GM12801 (cell line): ENCODE results near the gene PHACTR3.

Experiments used
- TF ChIP-seq, protein P1 (sequence below): IDR thresholded peaks from one replicate; pipeline ENCODE4 v1.5.1; 2011; ENCODE audit warnings: control low read depth; ENCODE audit not compliant: insufficient read length; ENCODE audit errors: extremely low read depth

The PHACTR3 gene

GRCh38 chr20:59661153-59661552 lies 56.8 kb downstream of the PHACTR3 start:
- TF ChIP-seq, protein P1, sequence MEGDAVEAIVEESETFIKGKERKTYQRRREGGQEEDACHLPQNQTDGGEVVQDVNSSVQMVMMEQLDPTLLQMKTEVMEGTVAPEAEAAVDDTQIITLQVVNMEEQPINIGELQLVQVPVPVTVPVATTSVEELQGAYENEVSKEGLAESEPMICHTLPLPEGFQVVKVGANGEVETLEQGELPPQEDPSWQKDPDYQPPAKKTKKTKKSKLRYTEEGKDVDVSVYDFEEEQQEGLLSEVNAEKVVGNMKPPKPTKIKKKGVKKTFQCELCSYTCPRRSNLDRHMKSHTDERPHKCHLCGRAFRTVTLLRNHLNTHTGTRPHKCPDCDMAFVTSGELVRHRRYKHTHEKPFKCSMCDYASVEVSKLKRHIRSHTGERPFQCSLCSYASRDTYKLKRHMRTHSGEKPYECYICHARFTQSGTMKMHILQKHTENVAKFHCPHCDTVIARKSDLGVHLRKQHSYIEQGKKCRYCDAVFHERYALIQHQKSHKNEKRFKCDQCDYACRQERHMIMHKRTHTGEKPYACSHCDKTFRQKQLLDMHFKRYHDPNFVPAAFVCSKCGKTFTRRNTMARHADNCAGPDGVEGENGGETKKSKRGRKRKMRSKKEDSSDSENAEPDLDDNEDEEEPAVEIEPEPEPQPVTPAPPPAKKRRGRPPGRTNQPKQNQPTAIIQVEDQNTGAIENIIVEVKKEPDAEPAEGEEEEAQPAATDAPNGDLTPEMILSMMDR: no peak

DNA sequence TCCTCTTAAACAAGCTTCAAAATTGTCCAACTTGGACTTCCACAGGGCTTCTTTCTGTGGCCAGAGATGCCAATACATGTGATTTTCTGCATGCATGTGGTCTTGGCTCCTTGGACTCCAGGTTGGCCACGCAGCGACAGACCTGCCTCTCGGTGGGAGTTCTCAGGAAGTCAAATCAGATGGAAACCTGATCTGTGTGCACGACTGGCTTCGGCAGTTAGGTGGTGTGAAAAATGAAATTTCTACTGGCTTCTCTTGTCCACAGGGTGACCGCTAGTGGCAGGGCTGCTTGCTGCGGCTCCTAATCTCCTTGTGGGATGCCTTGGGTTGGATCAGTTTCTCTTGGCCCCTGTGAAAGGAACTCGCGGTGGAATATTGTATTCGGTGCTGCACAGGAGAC lies 57.3 kb downstream of the PHACTR3 start:
- TF ChIP-seq, protein P1: no peak

- TF ChIP-seq, protein P1: no peak
Observed at GRCh38 chr20:59662161-59662560, 57.8 kb downstream of the PHACTR3 start.

DNA sequence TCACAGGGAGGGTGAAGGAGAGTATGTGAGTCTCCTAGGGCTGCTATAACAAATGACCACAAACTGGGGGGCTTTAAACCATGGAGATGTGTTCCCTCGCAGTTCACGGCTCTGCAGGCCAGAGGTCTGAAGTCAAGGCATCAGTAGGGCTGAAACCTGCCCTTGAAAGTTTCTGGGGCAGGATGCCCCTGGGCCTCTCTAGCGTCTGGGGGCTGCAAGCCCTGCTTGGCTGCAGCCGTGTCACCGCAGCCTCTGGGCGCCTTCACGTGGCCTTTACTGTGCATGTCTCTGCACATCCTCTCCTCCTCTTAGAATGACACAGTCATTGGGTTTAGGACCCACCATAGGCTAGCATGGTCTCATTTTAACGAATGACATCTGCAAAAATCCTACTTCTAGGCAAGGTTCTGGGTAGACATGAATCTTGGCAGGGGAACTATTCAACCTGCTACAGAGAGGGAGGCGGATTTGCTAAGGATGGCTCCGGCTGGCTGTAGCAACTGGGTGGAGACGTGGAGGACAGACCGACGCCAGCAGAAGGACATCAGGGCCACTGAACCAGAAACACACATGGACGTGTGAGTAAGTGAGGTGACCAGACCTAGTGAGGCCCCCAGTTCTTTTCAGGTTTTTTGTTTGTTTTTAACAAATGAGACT lies 58.6 kb downstream of the PHACTR3 start:
- TF ChIP-seq, protein P1: no peak

DNA sequence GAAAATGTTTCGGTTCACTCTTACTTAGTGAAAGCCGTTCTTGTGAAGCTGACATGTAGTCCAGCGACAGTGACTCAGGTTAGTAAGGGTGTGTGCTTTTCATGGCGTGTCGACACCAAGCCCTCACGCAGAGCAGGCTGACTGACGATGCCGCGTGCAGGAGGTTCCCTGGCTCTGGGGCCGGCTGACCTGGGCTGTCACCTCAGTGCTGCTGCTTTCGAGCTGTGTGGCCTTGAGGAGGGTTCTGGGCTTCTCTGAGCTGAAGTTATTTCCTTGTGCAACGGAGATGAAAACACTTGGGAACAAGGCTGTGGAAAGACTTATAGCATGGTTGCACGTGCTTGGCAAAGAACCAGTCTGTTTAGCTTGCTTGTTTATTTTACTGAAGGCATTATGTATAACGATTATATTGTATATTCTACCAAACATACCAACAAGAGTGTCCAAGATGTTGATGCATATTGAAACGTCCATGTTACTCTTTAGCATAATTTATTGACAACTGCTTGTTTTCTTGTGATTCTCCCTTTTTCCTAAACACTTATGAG lies 59.2 kb downstream of the PHACTR3 start:
- TF ChIP-seq, protein P1: no peak

DNA sequence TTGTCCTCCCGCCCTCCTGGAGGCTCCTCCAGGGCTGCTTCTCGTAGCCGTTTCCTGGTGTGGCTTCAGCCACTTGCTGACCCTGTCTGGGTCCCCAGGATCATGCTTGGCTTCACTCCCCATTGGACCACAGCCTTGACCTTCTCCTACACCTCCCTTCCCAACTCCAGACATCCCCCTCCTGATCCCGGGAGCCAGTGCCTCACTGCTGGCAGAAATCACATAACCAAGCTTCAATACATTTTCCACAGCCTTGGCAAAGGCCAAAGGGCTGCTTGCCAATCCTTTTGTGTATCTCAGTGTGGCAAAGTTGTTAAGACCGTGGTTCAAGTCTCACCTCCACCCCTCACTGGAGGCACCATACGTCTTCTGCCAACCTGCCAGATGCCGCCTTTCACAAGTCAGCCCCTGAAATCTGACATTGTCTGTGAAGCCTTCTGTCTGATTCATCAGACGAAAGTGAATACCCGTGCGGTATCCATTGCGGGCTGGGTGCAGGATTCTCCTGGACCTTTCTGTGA lies 60.1 kb downstream of the PHACTR3 start:
- TF ChIP-seq, protein P1: no peak

GRCh38 chr20:59665656-59666555 lies 61.6 kb downstream of the PHACTR3 start:
- TF ChIP-seq, protein P1: no peak
